HG02678 (cell line): ENCODE results near the gene BUD23.
"Not testable (repeated sequence)": the region's sequence is repeated elsewhere in the genome, so short reads cannot be mapped to it uniquely, and the experiment has no call there.

Source experiments
- ATAC-seq: cut with Tn5 transposase; IDR thresholded peaks from one replicate; pipeline ENCODE4 v1.9.1; 2021; ENCODE audit warnings: mild to moderate bottlenecking, moderate library complexity; ENCODE audit not compliant: unreplicated experiment

The BUD23 gene

DNA sequence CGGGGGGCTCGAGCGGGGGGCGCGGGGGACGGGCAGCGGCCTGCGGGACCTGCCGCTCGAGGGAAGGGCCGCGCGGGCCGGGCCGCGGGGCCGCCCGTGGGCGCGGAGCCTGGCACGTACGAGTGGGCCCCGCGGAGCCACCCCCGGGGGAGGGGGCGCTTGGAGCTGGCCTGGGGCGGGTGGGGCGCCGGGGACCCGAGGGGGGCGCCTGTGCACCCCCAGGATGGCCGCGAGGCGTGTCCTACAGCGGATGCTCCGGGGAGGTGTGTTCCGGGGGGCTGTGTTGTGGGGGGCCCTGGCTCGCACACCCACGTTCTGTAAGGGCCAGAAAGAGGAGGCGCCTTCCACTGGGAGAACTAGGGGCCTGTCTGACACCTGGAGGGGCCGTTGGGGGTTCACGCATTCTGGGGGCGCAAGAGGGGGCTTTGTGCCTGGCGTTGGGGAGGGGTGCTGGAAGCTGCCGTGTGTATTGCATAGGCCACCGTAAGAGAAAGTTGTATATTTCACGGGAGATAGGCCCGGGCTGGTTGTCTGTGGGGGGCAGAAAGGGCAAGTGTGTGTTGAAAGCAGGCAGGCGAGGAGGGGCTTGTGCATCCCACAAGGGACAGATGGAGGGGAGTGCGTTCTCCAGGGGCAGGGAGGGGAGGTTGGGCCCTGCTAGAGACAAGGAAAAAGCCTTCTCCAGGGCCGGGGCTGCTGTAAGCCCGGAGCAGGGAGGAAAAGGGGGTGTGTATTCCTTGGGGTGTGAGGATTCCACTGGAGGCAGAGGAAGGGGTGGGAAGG is 15.1 kb upstream of the BUD23 start:
- peak; percentile 6 for ATAC-seq

DNA sequence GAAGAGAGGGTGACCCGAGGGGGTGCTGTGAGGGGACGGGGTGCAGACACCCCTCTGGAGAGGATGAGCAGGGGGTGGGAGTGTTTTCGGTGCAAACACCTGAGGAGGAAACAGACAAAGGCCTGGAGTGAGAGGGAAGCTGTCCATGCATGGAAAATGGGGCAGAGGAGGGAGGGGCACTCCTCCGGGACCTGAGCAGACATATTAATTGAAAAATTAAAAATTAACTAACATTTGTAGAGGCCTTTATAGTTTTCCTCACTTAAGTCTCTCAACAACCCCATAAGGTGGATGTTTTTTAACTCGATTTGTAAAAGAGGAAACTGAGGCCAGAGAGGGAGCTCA is 14.5 kb upstream of the BUD23 start:
- ATAC-seq, result no peak

GRCh38 chr7:73669288-73669701 is 14.1 kb upstream of the BUD23 start:
- no peak for ATAC-seq

DNA sequence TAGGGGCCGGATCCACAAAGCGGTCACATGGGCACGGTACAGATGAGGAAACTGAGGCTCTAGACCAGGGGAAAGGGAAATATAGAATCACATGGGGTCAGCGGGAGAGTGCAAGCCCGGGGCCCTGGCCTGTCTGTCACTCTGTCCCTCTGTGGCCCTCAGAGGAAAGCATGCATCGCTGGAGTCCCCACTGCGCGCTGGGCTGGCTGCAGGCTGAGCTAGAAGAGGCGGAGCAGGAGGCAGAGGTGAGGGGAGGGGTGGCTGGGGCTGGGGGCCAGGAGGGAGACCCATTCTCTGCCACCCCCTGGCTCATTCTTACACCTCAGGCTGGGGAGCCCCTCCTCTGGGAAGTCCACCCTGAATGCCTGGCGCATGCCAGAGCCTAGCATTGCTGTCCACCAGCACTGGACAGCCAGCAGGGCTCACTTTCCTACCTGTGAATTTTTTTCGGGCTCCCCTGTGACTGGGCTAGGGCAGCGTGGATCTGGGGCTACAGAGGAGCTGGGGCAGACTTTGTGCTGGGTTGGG is 13.5 kb upstream of the BUD23 start:
- ATAC-seq, result no peak

GRCh38 chr7:73671322-73671661 is 12.1 kb upstream of the BUD23 start:
- no peak for ATAC-seq

- ATAC-seq, result no peak
These were observed 11.4 kb upstream of the BUD23 start for GRCh38 chr7:73671857-73672445.

- no peak for ATAC-seq
These were observed 8.8 kb upstream of the BUD23 start for GRCh38 chr7:73674468-73675124.

- ATAC-seq, result not testable (repeated sequence)
These were observed 7.3 kb upstream of the BUD23 start for GRCh38 chr7:73676062-73676461.

- no peak for ATAC-seq
These were observed 4.5 kb upstream of the BUD23 start for GRCh38 chr7:73678862-73679261.

DNA sequence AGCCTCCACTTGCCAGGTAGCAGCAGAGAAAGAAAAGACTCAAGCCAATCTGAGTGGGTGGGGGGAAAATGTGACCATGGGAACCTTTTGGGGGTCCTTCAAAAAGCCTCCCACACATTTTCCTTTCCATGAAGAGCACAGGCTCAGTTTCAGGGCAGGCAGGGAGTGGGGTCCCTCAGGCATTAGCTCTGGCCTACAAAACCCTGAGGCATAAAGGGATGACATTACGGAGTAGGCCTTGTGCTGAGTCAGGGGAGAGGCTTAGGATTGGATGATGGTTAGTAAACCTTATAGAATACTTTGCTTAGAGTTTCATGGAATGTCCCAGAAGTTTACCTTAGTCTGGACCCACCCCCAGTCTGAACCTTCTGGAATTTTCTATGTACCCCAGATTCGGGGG is 3.7 kb upstream of the BUD23 start:
- no peak for ATAC-seq

GRCh38 chr7:73680501-73680900 is 2.9 kb upstream of the BUD23 start:
- no peak for ATAC-seq

DNA sequence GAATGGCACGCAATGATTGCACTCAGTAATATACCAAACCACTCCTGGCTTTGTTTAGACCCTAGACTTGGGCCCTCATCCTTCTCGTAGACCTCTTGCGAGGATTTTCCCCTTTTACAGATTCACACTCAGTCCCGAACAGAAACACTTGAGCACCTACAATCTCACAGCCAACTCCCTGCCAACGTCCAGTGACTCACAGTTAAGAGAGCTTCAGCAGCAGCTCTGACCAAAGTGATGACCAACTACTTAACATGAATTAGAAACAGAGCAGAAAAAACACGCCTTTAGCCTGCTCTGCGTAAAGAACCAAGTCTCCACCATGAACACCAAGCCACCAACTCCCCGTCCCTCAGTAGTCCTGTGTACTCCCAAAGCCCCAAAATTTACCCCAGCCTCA is 2.4 kb upstream of the BUD23 start:
- ATAC-seq, result no peak

GRCh38 chr7:73682745-73683055 is 697 bp upstream of the BUD23 start:
- no peak for ATAC-seq

- no peak for ATAC-seq
These were observed 644 bp downstream of the BUD23 start for GRCh38 chr7:73683788-73684693.

DNA sequence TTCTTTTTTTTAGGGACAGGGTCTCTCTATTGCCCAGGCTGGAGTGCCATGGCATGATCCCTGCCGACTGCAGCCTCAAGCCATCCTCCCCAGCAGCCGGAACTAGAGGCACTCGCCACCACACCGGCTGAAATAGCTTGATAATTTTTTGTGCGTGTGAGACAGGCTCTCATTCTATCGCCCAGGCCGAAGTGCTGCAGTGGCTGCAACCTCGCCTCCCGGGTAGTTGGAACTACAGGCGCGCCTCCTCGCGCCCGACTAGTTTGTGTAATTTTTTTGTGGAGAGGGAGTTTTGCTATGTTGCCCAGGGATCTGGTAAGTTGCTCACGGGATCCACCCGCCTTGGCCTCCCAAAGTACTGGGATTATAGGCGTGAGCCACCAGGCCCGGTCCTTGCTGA is 1.9 kb downstream of the BUD23 start:
- ATAC-seq, result no peak

DNA sequence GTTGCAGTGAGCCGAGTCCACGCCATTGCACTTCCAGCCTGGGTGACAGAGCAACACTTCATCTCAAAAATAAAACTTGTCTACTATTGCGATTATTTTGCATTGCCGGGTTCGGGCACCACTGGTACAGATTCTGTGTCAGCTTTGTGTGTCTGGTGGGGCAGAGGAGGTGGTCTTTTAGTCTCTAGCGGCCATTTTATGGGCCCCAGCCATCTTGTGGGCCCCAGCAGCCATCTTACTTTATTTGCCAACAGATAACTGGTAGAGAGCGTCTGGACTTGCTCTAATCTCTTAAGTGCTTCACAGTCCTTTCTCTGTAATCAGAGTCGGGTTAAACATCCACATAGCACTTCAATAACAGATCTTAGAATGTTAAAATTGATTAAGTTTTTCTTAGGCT is 4.9 kb downstream of the BUD23 start:
- no peak for ATAC-seq

DNA sequence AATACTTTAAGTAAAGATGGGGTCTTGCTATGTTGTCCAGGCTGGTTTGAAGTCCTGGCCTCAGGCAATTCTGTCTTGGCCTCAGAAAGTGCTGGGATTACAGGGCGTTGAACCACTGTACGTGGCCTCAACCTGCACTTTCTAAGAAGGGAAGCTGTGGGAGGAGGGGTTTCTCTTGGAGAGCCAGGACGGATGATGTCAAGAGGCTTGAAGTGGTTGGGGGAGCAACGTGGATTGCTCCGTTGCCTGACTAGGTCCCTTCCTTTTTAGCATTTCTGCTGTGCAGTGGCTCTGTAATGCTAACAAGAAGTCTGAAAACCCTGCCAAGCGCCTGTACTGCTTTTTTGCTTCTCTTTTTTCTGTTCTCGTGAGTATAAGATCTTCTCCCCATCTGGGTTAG is 7.2 kb downstream of the BUD23 start:
- no peak for ATAC-seq

DNA sequence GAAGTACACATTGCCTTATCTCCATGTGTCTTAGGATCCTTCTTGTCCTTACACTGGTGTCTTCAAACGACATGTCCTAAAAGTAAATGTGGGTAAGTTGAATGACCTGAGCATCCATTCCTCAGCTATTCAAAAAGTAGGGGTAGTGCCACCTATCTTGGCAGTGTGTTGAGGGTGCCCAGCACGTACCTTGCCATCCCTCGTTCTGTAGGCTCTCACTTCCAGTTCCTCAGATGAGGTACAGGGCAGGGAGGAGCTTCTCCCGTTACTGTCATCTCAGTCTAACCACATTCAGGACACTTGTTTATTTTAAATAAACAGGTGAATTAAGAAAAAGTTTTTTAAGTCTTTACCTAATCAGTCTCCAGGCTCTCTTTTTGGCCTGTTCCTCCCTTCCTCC is 13.0 kb downstream of the BUD23 start:
- ATAC-seq, result no peak

DNA sequence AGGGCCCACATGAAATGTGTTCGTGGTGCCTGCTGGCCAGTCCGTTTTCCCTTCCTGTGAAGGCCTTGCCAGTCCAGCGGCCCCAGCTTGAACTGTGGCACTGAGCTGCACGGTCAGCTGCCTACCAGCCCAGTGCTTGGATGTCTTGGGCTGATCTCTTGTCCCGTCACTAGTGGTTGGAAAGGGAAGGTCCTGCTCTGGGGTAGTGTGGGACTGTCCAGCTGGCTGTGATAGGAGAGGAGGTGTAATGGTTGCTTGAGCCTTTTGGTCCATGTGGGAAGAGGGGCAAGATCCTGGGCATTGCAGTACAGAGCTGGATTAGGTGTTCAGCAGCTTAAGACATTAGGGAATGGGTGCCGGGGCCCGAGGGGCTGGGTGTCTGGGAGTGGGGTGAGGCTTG is 15.0 kb downstream of the BUD23 start:
- ATAC-seq, result no peak

- ATAC-seq, result no peak
These were observed 16.1 kb downstream of the BUD23 start for GRCh38 chr7:73699370-73700068.

DNA sequence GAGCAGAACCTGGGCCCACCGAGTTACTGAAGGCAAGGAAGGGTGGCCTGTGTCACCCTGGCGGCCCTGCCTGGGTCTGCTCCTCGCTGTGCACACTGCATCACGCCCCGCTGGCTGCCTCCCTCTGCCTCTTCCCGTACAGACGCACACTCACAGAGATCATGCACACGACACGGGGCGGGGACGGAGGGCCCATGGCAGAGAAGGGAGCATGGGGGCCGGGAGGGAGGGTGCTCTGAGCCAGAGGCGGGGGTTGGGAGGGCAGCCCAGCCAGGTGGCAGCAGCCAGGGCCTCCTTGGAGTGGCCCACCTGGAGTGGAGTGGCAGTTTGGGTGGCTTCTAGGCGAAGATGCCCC is 16.6 kb downstream of the BUD23 start:
- ATAC-seq, result no peak
